HTR-8/SVneo (cell line): Measurements from ENCODE around the gene GNMT.

Source experiments
- DNase-seq: peaks from one replicate; pipeline ENCODE4 v3.0.0; 2011; ENCODE audit warnings: low spot score, mixed read lengths; ENCODE audit not compliant: insufficient read length
- FAIRE-seq: peaks from 2 replicates; lab custom pipeline; 2011; peaks lifted over from hg19 to GRCh38; lab: Jason Lieb, UNC

Gene GNMT

DNA sequence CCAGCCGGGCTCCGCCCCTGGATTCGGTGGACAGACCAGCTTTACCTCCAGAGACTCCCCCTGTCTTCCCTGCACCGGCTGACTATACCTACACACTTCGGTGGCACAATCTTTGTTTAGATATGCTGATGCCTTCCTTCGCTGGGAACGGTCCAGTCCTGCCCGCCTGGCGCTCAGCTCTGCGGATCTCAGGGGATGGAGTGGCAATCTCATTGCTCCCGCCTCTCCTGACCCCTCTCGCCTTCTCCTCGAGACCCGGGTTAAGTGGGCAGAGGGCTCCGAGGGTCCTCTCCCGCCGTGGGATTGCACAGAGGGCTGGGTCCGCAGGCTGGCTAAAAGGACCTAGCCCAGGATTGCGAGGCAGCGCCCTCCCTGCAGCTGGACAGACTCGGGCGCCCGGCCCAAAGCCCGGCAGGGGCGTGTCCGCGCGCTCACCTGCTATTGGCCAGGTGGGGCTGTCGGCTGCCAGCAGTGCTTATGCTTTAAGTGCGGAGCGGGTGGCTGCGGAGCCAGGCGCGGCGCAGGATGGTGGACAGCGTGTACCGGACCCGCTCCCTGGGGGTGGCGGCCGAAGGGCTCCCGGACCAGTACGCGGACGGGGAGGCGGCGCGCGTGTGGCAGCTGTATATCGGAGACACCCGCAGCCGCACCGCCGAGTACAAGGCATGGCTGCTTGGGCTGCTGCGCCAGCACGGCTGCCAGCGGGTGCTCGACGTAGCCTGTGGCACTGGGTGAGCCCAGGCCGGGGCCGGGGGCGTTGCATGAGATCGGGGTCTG lies at the start of gene GNMT:
Gene GNMT (plus strand): TSS at position 512 of the 777 bp plus-strand sequence. CDS start 14 bp downstream, at position 526.
- no peak for FAIRE-seq
- no peak for DNase-seq

DNA sequence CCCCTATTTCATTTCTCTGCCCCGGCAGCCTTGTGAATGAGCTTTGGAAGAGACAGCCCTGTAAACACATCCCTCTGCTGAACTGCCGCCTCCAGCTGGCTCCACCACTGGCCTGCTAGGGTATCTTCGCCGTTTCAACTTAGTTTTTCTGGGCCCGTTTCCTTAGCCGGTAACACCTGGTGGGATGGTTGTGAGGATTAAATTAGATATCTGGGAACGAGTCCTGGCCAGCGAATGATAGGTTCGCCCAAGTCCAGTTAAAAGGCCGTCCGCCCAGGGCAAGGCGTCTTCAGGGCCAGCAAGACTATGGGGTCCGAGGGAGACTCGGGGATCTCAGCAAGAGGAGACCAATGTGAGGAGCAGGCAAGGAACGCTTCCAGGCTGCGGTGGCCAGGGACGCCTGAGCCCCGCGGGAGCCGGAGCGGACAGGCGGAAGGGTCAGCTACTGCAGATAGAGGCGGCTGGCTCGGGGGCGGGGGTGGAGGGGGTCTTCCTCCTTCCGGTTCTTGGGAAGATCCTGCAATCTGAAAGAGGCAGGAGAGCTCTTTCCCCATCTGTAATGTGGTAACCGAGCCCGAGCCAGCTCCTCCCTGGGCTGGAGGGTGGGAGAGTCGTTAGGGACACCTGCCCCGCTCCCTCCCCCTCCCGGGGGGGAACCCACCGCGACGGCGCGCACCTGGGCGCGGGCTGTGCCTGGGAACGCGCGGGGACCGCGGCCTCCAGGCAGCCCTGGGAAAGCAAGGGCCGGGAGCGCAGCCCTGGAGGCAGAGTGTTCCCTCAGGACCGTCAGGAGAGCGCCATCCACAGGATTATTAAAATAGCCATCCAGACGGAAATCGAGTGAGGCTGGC lies 49.2 kb upstream of the GNMT start:
- FAIRE-seq (no peak), DNase-seq (no peak)

DNA sequence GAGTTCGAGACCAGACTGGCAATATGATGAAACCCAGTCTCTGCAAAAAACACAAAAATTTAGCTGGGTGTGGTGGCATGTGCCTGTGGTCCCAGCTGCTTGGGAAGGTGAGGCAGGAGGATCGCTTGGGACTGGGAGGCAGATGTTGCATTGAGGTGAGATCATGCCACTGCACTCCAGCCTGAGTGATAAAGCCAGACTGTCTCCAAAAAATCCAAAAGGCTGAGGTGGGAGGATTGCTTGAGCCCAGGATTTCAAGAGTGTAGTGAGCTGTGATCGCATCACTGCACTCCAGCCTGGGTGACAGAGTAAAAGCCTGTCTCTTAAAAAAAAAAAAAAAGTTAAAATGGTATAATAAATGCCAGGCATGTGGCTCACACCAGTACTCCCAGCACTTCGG lies 46.0 kb upstream of the GNMT start:
- FAIRE-seq (no peak), DNase-seq (no peak)

DNA sequence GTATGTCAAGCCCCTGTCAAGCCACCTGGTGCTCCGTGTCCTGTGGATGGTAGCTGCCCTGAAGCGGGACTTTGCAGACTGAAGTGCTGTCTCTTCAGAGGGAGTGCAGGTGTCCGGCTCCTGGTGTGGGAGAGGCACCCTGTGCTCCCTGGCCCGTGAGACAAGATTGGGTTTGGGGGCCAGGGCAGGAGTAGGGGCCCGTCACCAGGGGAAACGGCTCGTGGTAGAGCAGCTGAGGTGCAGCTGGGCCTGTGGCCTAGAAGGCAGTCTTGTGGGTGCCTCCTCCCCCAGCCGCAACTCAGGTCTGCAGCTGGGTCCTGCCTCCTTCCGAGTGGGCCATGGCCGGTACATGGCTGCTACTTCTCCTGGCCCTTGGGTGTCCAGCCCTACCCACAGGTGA lies 44.8 kb upstream of the GNMT start, which contains the start of gene PTCRA:
Gene PTCRA (plus strand): TSS at position 322 of the 400 bp plus-strand sequence. CDS start 17 bp downstream, at position 339.
- DNase-seq: no peak
- FAIRE-seq: no peak

DNA sequence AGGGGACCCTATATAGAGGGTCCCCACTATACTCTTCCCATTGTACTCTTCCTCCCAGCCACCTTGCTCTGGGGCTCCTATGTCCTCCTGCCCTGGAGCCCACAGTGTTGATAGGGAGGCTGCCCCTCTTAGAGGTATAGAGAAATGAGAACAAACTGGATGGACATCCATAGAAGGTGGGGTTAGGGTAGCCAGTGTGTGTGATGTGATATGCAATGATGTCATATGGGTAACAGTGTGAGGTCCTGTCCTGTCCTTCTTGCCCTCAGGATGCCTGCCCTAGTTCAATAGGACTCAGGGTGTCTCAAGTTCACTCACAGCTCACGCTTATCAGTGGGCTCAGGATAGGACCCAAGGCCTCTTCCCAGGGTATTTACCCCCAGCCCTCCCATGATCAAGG lies 44.3 kb upstream of the GNMT start:
- no peak for FAIRE-seq

DNA sequence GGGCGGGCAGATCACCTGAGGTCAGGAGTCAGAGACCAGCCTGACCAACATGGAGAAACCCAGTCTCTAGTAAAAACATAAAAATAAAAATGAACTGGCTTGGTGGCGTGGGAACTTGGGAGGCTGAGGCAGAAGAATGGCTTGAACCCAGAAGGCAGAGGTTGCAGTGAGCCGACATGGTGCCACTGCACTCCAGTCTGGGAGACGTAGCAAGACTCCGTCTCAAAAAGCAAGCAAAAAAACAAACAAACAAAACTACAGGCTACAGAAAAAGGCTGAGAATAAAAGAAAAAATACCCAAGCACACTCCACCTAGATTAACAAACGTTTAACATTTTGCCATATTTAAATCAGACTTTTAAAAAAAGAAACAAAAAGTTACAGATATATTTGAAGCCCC lies 38.8 kb upstream of the GNMT start:
- FAIRE-seq (no peak), DNase-seq (no peak)

More for the DNA sequence above, 44.3 kb upstream of the GNMT start:
- DNase-seq: no peak

GRCh38 chr6:42923666-42924065 lies 36.9 kb upstream of the GNMT start:
- no peak for FAIRE-seq
- no peak for DNase-seq

DNA sequence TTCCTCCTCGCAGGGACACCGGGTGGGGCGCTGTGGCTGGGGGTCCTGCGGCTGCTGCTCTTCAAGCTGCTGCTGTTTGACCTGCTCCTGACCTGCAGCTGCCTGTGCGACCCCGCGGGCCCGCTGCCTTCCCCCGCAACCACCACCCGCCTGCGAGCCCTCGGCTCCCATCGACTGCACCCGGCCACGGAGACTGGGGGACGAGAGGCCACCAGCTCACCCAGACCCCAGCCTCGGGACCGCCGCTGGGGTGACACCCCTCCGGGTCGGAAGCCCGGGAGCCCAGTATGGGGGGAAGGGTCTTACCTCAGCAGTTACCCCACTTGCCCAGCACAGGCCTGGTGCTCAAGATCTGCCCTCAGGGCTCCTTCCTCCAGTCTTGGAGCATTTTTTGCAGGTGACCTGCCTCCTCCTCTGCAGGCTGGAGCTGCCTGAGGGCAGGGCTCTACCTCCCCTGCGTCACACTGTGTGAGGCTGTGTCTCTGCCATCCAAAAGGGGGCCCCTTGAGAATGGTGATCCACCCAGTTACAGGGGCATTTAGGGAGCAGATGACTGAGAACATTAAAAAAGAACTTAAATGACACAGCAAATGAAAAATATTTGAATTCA lies 35.2 kb upstream of the GNMT start:
- no peak for FAIRE-seq
- DNase-seq: no peak

DNA sequence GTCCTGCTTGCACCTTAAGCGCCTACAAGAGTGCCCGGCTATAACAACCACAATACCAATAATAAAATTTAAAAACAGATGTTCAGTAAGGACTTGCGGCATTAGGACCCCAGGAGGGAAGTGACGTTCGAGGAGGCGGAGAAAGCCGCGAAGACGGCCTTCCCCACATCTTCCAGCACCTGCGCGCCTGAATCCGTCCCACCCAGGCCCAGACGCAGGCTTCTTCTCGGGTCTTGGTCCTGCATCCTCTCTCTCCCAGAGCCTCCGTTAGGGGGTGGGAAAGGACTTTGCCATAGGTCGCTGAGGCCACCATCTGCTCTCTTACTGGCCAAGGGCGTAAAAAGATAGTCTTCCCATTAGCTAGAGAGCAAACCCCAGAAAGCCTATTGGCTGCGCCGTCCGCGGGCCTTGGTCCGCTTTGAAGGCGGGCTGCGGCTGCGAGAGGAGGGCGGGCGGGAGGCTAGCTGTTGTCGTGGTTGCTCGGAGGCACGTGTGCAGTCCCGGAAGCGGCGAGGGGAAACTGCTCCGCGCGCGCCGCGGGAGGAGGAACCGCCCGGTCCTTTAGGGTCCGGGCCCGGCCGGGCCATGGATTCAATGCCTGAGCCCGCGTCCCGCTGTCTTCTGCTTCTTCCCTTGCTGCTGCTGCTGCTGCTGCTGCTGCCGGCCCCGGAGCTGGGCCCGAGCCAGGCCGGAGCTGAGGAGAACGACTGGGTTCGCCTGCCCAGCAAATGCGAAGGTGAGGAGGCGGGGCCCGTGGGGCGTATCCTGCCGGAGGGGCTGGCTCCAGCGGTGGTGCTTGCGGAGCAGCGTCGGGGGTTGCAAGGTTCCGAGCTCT lies 31.4 kb upstream of the GNMT start, which contains the start of gene CNPY3:
Gene CNPY3 (plus strand): TSS at position 495 of the 835 bp plus-strand sequence. CDS start 91 bp downstream, at position 586.
- FAIRE-seq (peak; percentile 90), DNase-seq (peak; percentile 96)

DNA sequence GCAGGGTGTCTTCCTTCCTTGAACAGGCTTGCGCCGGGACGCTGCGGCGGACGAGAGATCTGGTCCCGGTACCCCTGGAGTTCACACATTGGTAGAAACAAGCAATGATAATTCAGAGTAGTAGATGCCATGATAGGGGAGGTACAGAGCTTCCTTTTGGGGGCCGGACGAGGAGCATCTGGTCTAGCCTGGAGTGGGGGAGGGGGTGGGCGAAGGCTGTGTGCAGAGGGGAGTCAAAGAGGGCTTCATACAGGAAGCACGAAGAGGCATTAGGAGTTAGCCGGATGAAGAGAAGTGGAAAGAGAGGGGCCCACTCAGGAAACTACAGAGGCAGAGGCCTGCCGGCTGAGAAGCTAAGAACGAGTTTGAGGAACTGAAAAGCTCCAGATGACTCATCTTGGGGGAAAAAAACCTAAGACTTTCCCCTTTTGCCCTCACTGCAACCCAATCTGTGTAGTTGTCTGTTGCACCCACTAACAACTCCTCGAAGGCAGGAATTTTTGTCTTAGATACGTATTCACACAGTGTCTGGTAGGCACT lies 30.7 kb upstream of the GNMT start:
- DNase-seq (peak; percentile 61), FAIRE-seq (no peak)

- DNase-seq (no peak), FAIRE-seq (no peak)
These were observed 28.1 kb upstream of the GNMT start for GRCh38 chr6:42932412-42932811.

- DNase-seq (no peak), FAIRE-seq (no peak)
These were observed 27.3 kb upstream of the GNMT start for GRCh38 chr6:42933205-42933604.

DNA sequence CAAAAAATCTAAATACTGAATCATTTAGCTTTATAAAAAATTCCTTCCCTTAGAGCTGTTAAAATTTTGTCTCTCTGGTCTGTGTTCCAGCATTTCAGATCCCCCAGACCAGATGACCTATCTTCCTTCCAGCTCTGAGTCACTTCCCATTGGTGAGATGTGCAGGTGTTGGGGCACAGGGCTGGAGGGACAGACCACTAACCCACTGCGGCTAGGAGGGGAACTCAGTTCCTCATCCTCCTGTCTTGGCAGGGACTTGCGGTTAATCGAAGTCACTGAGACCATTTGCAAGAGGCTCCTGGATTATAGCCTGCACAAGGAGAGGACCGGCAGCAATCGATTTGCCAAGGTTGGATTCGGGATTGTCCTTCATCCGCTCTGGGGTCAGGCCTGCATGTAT lies 25.2 kb upstream of the GNMT start:
- no peak for FAIRE-seq

GRCh38 chr6:42936398-42936797 lies 24.2 kb upstream of the GNMT start:
- FAIRE-seq: no peak
- no peak for DNase-seq

More for the DNA sequence above, 25.2 kb upstream of the GNMT start:
- no peak for DNase-seq

GRCh38 chr6:42937548-42938427 lies 22.8 kb upstream of the GNMT start:
- FAIRE-seq (no peak), DNase-seq (no peak)

- no peak for FAIRE-seq
- DNase-seq: no peak
These were observed 22.1 kb upstream of the GNMT start for GRCh38 chr6:42938428-42938796.

- no peak for DNase-seq
- FAIRE-seq: no peak
These were observed 21.4 kb upstream of the GNMT start for GRCh38 chr6:42938987-42939809.

- no peak for FAIRE-seq
- DNase-seq: no peak
These were observed 20.8 kb upstream of the GNMT start for GRCh38 chr6:42939810-42940167.
